HepG2 (cell line): ENCODE results near the gene AHSG. TPM values are rescaled to one million over a fixed set of nuclear protein-coding genes. Genes with fewer than 3 reads are reported as not detected.

Experiments used
- FOSL1 ChIP-seq: sonication (generic); formaldehyde crosslinking; IDR thresholded peaks from 2 replicates; pipeline ENCODE4 v1.9.0; 2021; ENCODE audit warnings: missing genetic modification reagents, borderline replicate concordance
- GTF2F1 ChIP-seq: fragments of 150-350 bp; IDR thresholded peaks from 2 replicates; pipeline ENCODE4 v1.6.1; 2014; ENCODE audit warnings: low read length
- MAFK ChIP-seq, 2 experiments: IDR thresholded peaks in 1 of 2; conservative IDR thresholded peaks in 1 of 2; 2 replicates each; pipeline ENCODE4 v1.6.1; 2011; ENCODE audit warnings: improper control_type of control experiment in 2 of 2, low read length in 2 of 2
- MED13 ChIP-seq: sonication (generic); formaldehyde crosslinking; IDR thresholded peaks from 2 replicates; pipeline ENCODE4 v1.5.0; 2020; ENCODE audit warnings: missing genetic modification reagents
- MLLT10 ChIP-seq: sonication (generic); formaldehyde crosslinking; IDR thresholded peaks from 2 replicates; pipeline ENCODE4 v1.4.0; 2020; ENCODE audit warnings: missing genetic modification reagents
- NRL ChIP-seq: sonication (generic); formaldehyde crosslinking; IDR thresholded peaks from 2 replicates; pipeline ENCODE4 v1.5.0; 2020; ENCODE audit warnings: missing genetic modification reagents, mild to moderate bottlenecking, moderate library complexity, borderline replicate concordance
- PITX1 ChIP-seq: sonication (generic); formaldehyde crosslinking; IDR thresholded peaks from 2 replicates; pipeline ENCODE4 v1.5.1; 2020; ENCODE audit warnings: mild to moderate bottlenecking, missing genetic modification reagents
- SIN3B ChIP-seq: fragments of 150-350 bp; IDR thresholded peaks from 2 replicates; pipeline ENCODE4 v1.6.1; 2014; ENCODE audit warnings: low read length
- TGIF2 ChIP-seq: IDR thresholded peaks from 2 replicates; pipeline ENCODE4 v1.6.1; 2016; ENCODE audit warnings: control low read depth, missing compliant biosample characterization
- ZKSCAN8 ChIP-seq: IDR thresholded peaks from 2 replicates; pipeline ENCODE4 v1.6.1; 2016; ENCODE audit warnings: borderline replicate concordance, missing genetic modification reagents, missing compliant biosample characterization
- ZMYM2 ChIP-seq: sonication (generic); formaldehyde crosslinking; IDR thresholded peaks from 2 replicates; pipeline ENCODE4 v1.8.0; 2022; ENCODE audit warnings: mild to moderate bottlenecking, missing genetic modification reagents
- ZNF253 ChIP-seq: sonication (generic); formaldehyde crosslinking; IDR thresholded peaks from 2 replicates; pipeline ENCODE4 v1.8.0; 2022; ENCODE audit warnings: mild to moderate bottlenecking, missing genetic modification reagents, borderline replicate concordance
- ZNF644 ChIP-seq: IDR thresholded peaks from 2 replicates; pipeline ENCODE4 v1.6.1; 2016; ENCODE audit warnings: low read depth
- ZNF792 ChIP-seq: IDR thresholded peaks from 2 replicates; pipeline ENCODE4 v1.6.1; 2016
- polyA plus RNA-seq, 8 experiments: library from polyadenylated mRNA; depleted of rRNA in 3 of 8; stranded (reverse) in 7 of 8; unstranded in 1 of 8; fragments of >200 nt; fragmentation: Illumina TruSeq in 4 of 8; extraction: Trizol in 4 of 8; gene quantifications; 2 replicates each; pipeline versions ENCODE4 v1.2.1 to v1.2.3, GENCODE V29; 2011 to 2016; ENCODE audit warnings: low read depth in 4 of 8, missing spikeins in 1 of 8, mixed read lengths in 1 of 8; ENCODE audit not compliant: insufficient read depth in 1 of 8
- total RNA-seq, 5 experiments: library from RNA; depleted of rRNA; stranded (reverse); fragments of >200 nt; fragmentation: Illumina TruSeq; extraction: Trizol; gene quantifications; 2 replicates each; pipeline ENCODE4 v1.2.3, GENCODE V29; 2016; ENCODE audit warnings: low read depth in 1 of 5
- TF ChIP-seq, protein P1 (sequence below): sonication (generic); formaldehyde crosslinking; IDR thresholded peaks from 2 replicates; pipeline ENCODE4 v1.4.0; 2020; ENCODE audit warnings: missing genetic modification reagents
- TF ChIP-seq, protein P2 (sequence below): sonication (generic); formaldehyde crosslinking; IDR thresholded peaks from 2 replicates; pipeline ENCODE4 v1.4.0; 2020; ENCODE audit warnings: mild to moderate bottlenecking, missing genetic modification reagents
- TF ChIP-seq, protein P3 (sequence below): sonication (generic); formaldehyde crosslinking; IDR thresholded peaks from 2 replicates; pipeline ENCODE4 v1.9.0; 2021; ENCODE audit warnings: missing genetic modification reagents, borderline replicate concordance
- TF ChIP-seq, protein P4 (sequence below): sonication (generic); formaldehyde crosslinking; IDR thresholded peaks from 2 replicates; pipeline ENCODE4 v1.8.0; 2022; ENCODE audit warnings: low read depth, missing genetic modification reagents
- TF ChIP-seq, protein P5 (sequence below), 2 experiments: fragments of 450-650 bp in 1 of 2; sonication (generic) in 1 of 2; formaldehyde crosslinking; IDR thresholded peaks; 2 replicates each; pipeline versions ENCODE4 v1.5.0 to v1.8.0; 2020 to 2022; ENCODE audit warnings: mild to moderate bottlenecking in 1 of 2, missing genetic modification reagents in 1 of 2
- TF ChIP-seq, protein P6 (sequence below): sonication (generic); formaldehyde crosslinking; IDR thresholded peaks from 2 replicates; pipeline ENCODE4 v1.5.0; 2020; ENCODE audit warnings: missing genetic modification reagents

Gene AHSG
- total and polyA plus RNA-seq, 2 of the 13 experiments (the other 11 are each of a cell fraction or from before 2014, with no cell fraction given), result 2,043 to 19,152 TPM

DNA sequence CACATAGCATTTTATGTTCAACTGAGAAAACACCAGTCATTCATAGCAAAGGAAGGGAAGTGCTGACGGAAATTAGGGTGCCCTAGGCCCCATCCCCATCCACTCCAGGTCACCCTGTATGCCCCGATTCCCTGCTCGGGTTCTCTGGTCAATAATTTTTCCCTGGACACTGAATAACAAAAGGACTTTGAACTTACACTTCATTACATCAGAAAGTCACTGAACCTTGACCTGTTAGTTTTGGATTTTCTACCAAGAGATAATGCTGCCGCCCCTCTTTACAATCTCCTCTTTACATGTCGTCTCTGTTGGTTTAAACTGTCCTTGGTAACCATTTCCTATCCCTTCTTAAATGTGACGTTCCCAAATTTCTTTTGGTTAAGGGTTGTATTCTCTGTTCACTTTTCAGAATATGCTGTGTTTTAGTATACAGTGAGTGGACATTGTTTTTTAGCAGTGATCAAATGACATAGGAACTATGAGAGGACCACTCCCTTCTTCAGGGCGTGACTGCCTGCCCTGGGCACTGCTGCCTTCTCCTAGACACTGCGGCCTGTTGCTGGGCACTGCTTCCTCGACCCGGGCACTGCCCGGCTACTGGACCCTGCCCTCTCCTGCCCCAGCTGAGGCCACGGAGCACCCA lies 13.6 kb upstream of the AHSG start (continued):
- TF ChIP-seq, protein P1, sequence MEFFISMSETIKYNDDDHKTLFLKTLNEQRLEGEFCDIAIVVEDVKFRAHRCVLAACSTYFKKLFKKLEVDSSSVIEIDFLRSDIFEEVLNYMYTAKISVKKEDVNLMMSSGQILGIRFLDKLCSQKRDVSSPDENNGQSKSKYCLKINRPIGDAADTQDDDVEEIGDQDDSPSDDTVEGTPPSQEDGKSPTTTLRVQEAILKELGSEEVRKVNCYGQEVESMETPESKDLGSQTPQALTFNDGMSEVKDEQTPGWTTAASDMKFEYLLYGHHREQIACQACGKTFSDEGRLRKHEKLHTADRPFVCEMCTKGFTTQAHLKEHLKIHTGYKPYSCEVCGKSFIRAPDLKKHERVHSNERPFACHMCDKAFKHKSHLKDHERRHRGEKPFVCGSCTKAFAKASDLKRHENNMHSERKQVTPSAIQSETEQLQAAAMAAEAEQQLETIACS (CRISPR knock-in tag), result no peak
- TF ChIP-seq, protein P2, sequence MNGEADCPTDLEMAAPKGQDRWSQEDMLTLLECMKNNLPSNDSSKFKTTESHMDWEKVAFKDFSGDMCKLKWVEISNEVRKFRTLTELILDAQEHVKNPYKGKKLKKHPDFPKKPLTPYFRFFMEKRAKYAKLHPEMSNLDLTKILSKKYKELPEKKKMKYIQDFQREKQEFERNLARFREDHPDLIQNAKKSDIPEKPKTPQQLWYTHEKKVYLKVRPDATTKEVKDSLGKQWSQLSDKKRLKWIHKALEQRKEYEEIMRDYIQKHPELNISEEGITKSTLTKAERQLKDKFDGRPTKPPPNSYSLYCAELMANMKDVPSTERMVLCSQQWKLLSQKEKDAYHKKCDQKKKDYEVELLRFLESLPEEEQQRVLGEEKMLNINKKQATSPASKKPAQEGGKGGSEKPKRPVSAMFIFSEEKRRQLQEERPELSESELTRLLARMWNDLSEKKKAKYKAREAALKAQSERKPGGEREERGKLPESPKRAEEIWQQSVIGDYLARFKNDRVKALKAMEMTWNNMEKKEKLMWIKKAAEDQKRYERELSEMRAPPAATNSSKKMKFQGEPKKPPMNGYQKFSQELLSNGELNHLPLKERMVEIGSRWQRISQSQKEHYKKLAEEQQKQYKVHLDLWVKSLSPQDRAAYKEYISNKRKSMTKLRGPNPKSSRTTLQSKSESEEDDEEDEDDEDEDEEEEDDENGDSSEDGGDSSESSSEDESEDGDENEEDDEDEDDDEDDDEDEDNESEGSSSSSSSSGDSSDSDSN (CRISPR knock-in tag), result 0 out of 2 replicates have a peak, but pooled peaks have one; percentile 13
- TF ChIP-seq NRL (CRISPR knock-in tag), result no peak
- peak; percentile 72; the same call in 1 of the 2 replicates for TF ChIP-seq MED13 (CRISPR knock-in tag)
- TF ChIP-seq TGIF2, result peak; percentile 16; the same call in 1 of the 2 replicates
- TF ChIP-seq FOSL1 (CRISPR knock-in tag), result peak; percentile 46; the same call in 1 of the 2 replicates
- peak; percentile 77 for TF ChIP-seq PITX1 (CRISPR knock-in tag)
- TF ChIP-seq, protein P3, sequence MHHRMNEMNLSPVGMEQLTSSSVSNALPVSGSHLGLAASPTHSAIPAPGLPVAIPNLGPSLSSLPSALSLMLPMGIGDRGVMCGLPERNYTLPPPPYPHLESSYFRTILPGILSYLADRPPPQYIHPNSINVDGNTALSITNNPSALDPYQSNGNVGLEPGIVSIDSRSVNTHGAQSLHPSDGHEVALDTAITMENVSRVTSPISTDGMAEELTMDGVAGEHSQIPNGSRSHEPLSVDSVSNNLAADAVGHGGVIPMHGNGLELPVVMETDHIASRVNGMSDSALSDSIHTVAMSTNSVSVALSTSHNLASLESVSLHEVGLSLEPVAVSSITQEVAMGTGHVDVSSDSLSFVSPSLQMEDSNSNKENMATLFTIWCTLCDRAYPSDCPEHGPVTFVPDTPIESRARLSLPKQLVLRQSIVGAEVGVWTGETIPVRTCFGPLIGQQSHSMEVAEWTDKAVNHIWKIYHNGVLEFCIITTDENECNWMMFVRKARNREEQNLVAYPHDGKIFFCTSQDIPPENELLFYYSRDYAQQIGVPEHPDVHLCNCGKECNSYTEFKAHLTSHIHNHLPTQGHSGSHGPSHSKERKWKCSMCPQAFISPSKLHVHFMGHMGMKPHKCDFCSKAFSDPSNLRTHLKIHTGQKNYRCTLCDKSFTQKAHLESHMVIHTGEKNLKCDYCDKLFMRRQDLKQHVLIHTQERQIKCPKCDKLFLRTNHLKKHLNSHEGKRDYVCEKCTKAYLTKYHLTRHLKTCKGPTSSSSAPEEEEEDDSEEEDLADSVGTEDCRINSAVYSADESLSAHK, result no peak
- TF ChIP-seq, protein P4, sequence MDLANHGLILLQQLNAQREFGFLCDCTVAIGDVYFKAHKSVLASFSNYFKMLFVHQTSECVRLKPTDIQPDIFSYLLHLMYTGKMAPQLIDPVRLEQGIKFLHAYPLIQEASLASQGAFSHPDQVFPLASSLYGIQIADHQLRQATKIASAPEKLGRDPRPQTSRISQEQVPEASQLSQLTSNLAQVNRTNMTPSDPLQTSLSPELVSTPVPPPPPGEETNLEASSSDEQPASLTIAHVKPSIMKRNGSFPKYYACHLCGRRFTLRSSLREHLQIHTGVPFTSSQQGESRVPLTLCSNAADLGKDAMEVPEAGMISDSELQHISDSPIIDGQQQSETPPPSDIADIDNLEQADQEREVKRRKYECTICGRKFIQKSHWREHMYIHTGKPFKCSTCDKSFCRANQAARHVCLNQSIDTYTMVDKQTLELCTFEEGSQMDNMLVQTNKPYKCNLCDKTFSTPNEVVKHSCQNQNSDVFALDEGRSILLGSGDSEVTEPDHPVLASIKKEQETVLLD (CRISPR knock-in tag), result no peak
- no peak for TF ChIP-seq ZNF644 (CRISPR knock-in tag)
- TF ChIP-seq, protein P5, sequence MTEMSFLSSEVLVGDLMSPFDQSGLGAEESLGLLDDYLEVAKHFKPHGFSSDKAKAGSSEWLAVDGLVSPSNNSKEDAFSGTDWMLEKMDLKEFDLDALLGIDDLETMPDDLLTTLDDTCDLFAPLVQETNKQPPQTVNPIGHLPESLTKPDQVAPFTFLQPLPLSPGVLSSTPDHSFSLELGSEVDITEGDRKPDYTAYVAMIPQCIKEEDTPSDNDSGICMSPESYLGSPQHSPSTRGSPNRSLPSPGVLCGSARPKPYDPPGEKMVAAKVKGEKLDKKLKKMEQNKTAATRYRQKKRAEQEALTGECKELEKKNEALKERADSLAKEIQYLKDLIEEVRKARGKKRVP (CRISPR knock-in tag; IDR thresholded peaks at IDR 0.05), result peak in 1 of 2 experiments; percentile 99; a peak in 2 of 4 replicates
- 0 out of 2 replicates have a peak, but pooled peaks have one; percentile 19 for TF ChIP-seq ZNF792
- TF ChIP-seq MLLT10 (CRISPR knock-in tag), result no peak
- no peak for TF ChIP-seq GTF2F1
- no peak for TF ChIP-seq MAFK (conservative IDR thresholded peaks at IDR 0.05 in 1 of 2, IDR thresholded peaks at IDR 0.05 in 1 of 2; ENCODE audit: low read length in 2 of 2)
- TF ChIP-seq ZMYM2 (CRISPR knock-in tag), result peak; percentile 56; the same call in 1 of the 2 replicates
- peak; percentile 41; the same call in 1 of the 2 replicates for TF ChIP-seq ZKSCAN8
- TF ChIP-seq SIN3B, result no peak
- no peak for TF ChIP-seq ZNF253
- TF ChIP-seq, protein P6, sequence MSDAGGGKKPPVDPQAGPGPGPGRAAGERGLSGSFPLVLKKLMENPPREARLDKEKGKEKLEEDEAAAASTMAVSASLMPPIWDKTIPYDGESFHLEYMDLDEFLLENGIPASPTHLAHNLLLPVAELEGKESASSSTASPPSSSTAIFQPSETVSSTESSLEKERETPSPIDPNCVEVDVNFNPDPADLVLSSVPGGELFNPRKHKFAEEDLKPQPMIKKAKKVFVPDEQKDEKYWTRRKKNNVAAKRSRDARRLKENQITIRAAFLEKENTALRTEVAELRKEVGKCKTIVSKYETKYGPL (CRISPR knock-in tag), result no peak
